ENCODE data around the gene GPC3. TPM values are rescaled to one million over a fixed set of nuclear protein-coding genes. Genes with fewer than 3 reads are reported as not detected.

The GPC3 gene
- total RNA-seq, 1 donor from 2014 or later, result not detected

GRCh38 chrX:133928365-133928764 lies 57.0 kb downstream of the GPC3 start:
- DNase-seq (ENCODE audit: low read depth in 2 of 2), result no peak

DNA sequence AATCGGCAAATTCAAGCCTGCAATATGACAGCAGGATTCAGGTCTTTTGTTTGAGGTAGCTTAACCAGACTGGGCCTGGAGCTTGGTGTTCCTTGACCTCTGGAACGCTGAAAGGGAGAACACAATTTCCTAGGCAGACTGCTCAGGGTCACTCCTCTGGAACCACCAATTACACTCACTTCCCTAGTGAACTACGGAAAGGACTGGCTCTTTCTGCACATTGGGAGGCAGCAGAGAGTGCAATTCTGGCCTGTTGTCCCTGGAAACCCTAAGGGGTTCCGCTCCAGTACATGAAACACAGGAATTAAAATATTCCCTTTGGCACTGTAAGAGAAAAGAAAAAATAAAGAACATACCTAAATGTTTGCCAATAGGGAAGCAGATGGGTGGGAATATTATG lies 58.6 kb downstream of the GPC3 start:
- DNase-seq (ENCODE audit: low read depth in 2 of 2), result no peak

DNA sequence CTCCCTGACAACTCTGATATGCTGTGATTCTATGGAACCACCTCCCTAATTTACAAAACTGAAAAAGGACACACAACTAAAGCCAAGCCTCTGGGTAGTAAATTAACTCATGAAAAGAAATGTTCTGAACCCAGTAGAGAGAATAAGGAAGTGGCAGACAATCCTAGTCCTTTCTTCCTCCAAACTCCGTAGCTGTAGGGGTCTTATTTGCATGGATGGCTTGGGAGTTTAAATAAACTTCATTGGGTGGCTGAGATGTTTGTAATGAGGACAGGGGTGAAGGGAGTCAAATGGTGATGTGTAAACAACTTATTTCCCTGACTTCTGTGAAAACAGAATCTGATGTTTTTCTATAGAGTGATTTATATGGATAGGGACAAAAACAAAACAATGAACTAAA lies 59.3 kb downstream of the GPC3 start:
- no peak for DNase-seq (ENCODE audit: low read depth in 2 of 2)

- no peak for DNase-seq (ENCODE audit: low read depth in 2 of 2)
Observed at GRCh38 chrX:133924548-133924947, 60.8 kb downstream of the GPC3 start.

- no peak for DNase-seq (ENCODE audit: low read depth in 2 of 2)
Observed at GRCh38 chrX:133923548-133923947, 61.8 kb downstream of the GPC3 start.

- DNase-seq (ENCODE audit: low read depth in 2 of 2), result no peak
Observed at GRCh38 chrX:133923113-133923512, 62.3 kb downstream of the GPC3 start.

DNA sequence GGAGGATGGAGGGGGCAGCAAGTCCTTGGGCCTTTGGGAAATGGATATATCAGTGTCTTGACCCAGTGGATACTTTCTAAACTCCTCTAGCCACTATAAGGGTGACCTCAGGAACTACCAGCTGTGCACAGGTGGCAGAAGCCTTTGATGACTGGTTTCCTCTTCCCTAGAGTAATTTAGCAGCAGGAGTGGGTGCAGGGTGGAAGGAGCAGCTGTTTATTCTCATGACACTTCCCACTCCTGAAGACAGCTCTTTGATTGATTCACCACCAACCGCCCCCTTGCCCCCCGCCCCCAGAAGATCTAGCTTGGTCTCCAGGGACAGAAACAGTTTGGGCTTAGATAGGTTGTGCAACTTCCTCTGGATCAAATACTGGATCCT lies 63.0 kb downstream of the GPC3 start:
- DNase-seq (ENCODE audit: low read depth in 2 of 2), result no peak

DNA sequence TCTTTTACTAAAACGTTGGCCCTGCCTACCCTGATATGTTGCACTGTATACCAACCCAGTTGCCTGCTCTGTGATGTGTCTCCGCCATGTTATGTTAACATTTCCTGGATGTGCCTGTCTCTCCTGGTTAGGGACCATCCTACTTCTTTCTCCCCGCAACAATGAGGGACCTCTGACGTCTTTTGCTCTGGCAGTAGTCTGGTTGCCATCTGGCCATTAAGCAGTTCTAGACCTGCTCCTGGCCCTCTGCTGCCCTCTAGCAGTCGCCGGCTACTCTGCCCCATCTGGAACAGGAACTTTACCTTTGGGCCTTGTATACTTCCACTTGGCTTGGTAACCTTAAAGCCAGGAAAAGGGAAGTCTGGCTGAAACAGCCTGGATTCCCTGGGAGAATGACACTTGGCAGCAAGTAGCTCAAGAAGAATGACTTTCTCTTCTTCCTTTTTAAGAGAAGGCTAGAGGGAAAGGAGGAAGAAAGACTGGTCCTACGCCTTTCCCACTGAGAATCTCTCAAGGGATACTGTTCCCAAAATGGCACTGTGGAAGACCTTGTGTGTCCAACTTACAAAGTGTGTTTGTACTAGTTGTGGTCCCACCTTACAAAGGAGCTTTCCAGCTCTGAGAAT lies 63.5 kb downstream of the GPC3 start:
- peak; percentile 1 to 3 for DNase-seq (ENCODE audit: low read depth in 2 of 2)

DNA sequence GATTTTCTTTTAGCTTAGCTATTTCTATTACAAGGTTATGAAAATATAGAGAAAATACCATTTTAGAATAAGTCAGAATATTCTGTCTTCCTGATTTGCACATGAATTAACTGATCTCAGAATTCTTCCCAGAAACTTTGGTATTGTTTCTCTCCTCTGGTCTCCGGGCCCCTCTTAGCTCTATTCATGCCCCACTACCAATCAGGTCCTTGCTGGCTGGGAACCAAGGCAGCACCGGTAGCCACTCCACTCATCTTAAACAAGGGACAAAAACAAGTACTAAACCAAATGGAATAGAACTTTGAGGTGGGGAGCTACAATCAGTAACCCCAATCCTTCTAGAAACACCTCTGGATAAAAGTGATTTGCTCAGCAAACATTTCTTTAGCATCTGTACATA lies 64.3 kb downstream of the GPC3 start:
- no peak for DNase-seq (ENCODE audit: low read depth in 2 of 2)

- no peak for DNase-seq (ENCODE audit: low read depth in 2 of 2)
Observed at GRCh38 chrX:133918361-133918771, 67.0 kb downstream of the GPC3 start.

- no peak for DNase-seq (ENCODE audit: low read depth in 2 of 2)
Observed at GRCh38 chrX:133916984-133917722, 68.2 kb downstream of the GPC3 start.

DNA sequence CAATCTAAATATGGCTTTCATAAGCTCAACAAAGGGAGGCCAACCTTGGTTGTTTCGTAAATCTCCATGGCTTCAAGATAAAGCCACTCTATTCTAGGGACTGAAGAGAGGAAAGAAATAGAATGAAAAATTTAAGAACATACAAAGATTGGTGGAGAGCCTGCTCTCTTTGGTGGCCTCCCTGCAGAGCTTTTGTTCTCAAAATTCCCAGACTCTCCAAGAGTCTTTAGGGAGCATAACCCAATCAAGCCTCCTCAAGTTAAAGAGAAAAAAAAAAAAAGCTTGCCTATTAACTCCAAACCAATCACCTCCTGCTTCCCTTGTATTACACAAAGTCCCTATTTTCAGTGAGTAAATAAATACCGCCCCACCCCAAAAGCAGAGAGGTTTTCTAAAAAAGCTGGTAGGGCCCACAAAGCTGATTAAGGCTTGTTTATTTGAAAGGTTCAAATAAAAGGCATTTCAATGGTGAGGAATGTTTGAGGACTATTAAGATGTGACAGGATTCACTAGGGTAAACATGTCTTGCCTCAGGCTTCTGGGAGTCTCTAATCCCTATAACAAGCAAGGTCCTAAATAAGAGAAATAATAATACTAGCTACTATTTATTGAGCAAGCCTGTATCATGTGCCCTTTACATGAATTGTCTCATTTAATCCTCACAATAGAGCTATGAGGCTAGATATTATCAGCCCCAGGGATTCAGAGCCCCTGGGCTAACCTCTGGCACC lies 71.6 kb downstream of the GPC3 start:
- no peak for DNase-seq (ENCODE audit: low read depth in 2 of 2)

DNA sequence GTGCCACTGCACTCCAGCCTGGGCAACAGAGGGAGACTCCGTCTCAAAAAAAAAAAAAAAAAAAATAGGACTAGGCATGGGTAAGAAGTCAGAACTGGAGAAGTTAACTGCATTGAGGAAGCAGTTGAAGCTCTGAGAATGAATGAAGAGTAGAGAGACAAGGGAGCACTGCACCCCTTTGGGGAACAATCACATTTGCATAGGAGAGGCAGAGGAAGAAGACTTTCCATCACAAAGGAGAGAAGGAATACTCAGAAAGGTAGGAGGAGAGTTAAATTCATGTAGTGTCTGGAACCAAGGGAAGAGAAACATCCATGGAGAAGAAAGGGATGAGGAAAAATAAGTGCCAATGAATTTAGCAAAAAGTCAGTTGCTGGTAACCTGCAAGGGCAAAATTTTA lies 72.4 kb downstream of the GPC3 start:
- no peak for DNase-seq (ENCODE audit: low read depth in 2 of 2)

GRCh38 chrX:133911825-133912495 lies 73.4 kb downstream of the GPC3 start:
- DNase-seq (ENCODE audit: low read depth in 2 of 2), result no peak

DNA sequence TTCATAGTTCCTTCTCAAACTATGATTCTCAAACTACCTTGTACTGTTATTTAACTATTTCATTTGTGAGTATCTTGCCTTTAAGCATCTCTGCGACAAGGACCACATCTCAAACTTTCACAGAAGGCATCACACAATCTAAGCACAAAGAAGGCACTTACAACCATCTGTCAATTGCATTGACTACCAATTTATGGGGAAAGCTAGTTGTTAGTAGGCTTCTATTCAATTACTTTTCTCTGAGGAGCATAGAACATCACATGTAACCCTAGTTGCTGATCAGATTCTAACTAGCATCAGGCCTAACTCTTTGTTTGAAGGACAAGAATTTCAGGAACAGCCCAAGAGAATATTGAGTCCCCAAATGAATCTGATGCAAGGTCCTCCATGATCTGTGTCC lies 74.9 kb downstream of the GPC3 start:
- DNase-seq (ENCODE audit: low read depth in 2 of 2), result no peak

DNA sequence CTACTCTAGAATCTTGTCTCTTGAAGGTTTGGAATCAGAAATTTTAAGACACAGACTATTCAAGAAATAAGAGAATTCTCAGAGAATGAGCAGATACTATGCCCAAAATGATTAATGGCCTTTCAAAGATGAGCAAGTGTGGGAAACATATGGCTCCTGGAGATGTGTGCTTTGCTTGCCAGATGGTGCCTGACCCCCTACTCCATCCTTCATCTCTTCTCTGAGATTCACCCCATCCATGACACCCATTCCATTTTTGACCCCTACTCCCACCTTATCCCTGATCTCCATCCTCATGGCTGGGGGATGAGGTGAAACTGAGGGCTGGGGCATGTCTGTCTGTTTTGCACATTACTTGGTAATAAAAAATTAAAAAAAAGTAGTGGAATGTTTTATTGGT lies 75.5 kb downstream of the GPC3 start:
- DNase-seq (ENCODE audit: low read depth in 2 of 2), result no peak

DNA sequence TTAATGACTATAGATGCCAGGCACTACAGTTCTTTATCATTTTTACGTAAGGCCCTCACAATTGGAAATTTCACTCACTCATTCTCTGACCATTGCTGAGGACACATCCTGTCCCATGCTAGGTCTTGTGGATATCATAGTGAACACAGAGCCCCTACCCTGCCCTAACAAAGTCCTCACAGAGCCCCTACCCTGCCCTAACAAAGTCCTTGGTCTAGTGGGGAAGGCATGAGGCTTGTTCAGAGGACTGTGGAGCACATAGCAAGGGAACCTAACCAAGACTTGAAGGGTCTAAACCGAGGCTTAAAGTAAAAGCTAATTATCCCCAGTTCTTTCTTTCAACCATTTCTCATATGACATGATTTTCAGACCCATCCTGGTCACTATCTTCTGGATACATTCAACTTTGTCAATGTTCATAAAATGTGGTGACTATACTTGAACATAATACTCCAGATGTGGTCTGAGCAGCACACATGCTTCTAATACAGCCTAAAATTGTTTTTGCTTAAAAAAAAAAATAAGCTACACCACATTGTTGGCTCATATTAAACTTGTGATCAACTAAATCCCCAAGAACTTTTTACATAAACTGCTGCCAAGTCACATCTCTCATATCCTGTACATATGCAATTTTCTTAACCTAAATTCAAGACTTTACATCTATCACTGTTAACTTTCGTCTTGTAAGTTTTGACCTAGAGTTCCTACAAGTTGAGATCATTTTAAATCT lies 77.0 kb downstream of the GPC3 start:
- no peak for DNase-seq (ENCODE audit: low read depth in 2 of 2)

- no peak for DNase-seq (ENCODE audit: low read depth in 2 of 2)
Observed at GRCh38 chrX:133907606-133908005, 77.8 kb downstream of the GPC3 start.

DNA sequence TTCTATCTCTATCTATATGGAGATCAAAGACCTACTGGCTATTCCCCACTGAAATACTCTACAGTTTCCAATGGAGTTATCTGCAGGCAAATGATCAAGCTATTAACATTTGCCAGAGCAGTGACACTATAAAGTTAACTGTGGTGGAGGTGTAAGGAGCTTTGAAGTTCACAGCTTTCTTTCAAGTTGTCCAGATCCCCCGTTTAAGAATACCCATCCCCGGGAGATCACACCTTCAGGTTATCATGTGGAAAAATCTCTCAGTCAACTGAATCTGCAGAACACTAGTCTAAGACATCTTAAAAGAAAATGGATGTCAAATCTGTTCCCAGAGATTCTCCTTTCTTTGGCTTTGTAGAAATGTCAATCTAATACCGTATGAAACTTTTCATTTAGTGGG lies 80.1 kb downstream of the GPC3 start:
- no peak for DNase-seq (ENCODE audit: low read depth in 2 of 2)

- no peak for DNase-seq (ENCODE audit: low read depth in 2 of 2)
Observed at GRCh38 chrX:133897593-133898163, 87.7 kb downstream of the GPC3 start.

GRCh38 chrX:133892337-133892736 lies 93.1 kb downstream of the GPC3 start:
- DNase-seq (ENCODE audit: low read depth in 2 of 2), result no peak
